Nephron progenitor cell (in vitro differentiated cells): ENCODE measurements around the gene PROSER3.

Source experiments
- DNase-seq: peaks from one replicate; pipeline ENCODE4 v3.0.0; 2021
- H3K27ac Mint-ChIP-seq: 2 replicates; pipeline ENCODE4 v1.8.0; 2021; ENCODE audit warnings: mild to moderate bottlenecking, moderate library complexity, mixed read lengths
- H3K27me3 Mint-ChIP-seq: 2 replicates; pipeline ENCODE4 v1.8.0; 2021; ENCODE audit warnings: mild to moderate bottlenecking, low read depth, mixed read lengths; ENCODE audit not compliant: poor library complexity
- H3K36me3 Mint-ChIP-seq: 2 replicates; pipeline ENCODE4 v1.8.0; 2021; ENCODE audit warnings: low read depth, mixed read lengths
- H3K4me1 Mint-ChIP-seq: 2 replicates; pipeline ENCODE4 v1.8.0; 2021; ENCODE audit warnings: mixed read lengths
- H3K4me3 Mint-ChIP-seq: 2 replicates; pipeline ENCODE4 v1.8.0; 2021; ENCODE audit warnings: mild to moderate bottlenecking, moderate library complexity, mixed read lengths
- H3K9me3 Mint-ChIP-seq: 2 replicates; pipeline ENCODE4 v1.8.0; 2021; ENCODE audit warnings: mild to moderate bottlenecking, moderate library complexity, mixed read lengths
- CTCF ChIP-seq: fragments of 200-600 bp; sonication (generic); IDR thresholded peaks from 2 replicates; pipeline ENCODE4 v1.5.0; 2021; ENCODE audit warnings: antibody characterized with exemption

The PROSER3 gene

GRCh38 chr19:35785339-35785627 lies 27.3 kb downstream of the PROSER3 start:
- TF ChIP-seq CTCF, result no peak
- Mint-ChIP-seq H3K36me3 (peaks cover 24% of the 10 kb centered on the region), H3K9me3 (no peaks in the 10 kb centered on the region), H3K27me3 (peaks cover 8% of the 10 kb centered on the region), H3K4me3 (no peak overlapping the region), H3K4me1 (peaks cover 13% of the 10 kb centered on the region), H3K27ac (no peak overlapping the region)
- DNase-seq, result no peak

- H3K27ac Mint-ChIP-seq, result no peak overlapping the region
- H3K27me3 Mint-ChIP-seq, result peaks cover 8% of the 10 kb centered on the region
- H3K4me1 Mint-ChIP-seq, result peaks cover 13% of the 10 kb centered on the region
- no peak overlapping the region for H3K4me3 Mint-ChIP-seq
- TF ChIP-seq CTCF, result no peak
- H3K9me3 Mint-ChIP-seq, result no peaks in the 10 kb centered on the region
- no peak for DNase-seq
- H3K36me3 Mint-ChIP-seq, result peaks cover 19% of the 10 kb centered on the region
These were observed 28.6 kb downstream of the PROSER3 start for GRCh38 chr19:35786299-35787160.

- peaks cover 16% of the 10 kb centered on the region for H3K36me3 Mint-ChIP-seq
- H3K27me3 Mint-ChIP-seq, result peaks cover 8% of the 10 kb centered on the region
These were observed 29.3 kb downstream of the PROSER3 start for GRCh38 chr19:35787227-35787799.

GRCh38 chr19:35788205-35788960 lies 30.4 kb downstream of the PROSER3 start:
- peak overlapping the region; percentile 46 for H3K27ac Mint-ChIP-seq
- H3K4me3 Mint-ChIP-seq, result no peak overlapping the region
- no peak for DNase-seq

More at GRCh38 chr19:35787227-35787799, 29.3 kb downstream of the PROSER3 start:
- DNase-seq, result no peak
- no peak overlapping the region for H3K27ac Mint-ChIP-seq
- H3K9me3 Mint-ChIP-seq, result no peaks in the 10 kb centered on the region
- TF ChIP-seq CTCF, result no peak
- H3K4me1 Mint-ChIP-seq, result peaks cover 13% of the 10 kb centered on the region
- no peak overlapping the region for H3K4me3 Mint-ChIP-seq

More at GRCh38 chr19:35788205-35788960, 30.4 kb downstream of the PROSER3 start:
- H3K27me3 Mint-ChIP-seq, result peaks cover 5% of the 10 kb centered on the region
- peaks cover 6% of the 10 kb centered on the region for H3K36me3 Mint-ChIP-seq
- H3K4me1 Mint-ChIP-seq, result peaks cover 6% of the 10 kb centered on the region
- no peaks in the 10 kb centered on the region for H3K9me3 Mint-ChIP-seq
- no peak for TF ChIP-seq CTCF
